A673 (cell line): ENCODE results near the gene TTC28.

Experiments
- CTCF ChIP-seq: fragments of 300-800, 200-600 bp; sonication (generic); conservative IDR thresholded peaks from 2 replicates; pipeline ENCODE4 v1.5.1; 2017; ENCODE audit warnings: low read depth, mild to moderate bottlenecking, antibody characterized with exemption, low read length, moderate library complexity, mixed read lengths
- EZH2 ChIP-seq: fragments of 200-600 bp; sonication (generic); IDR thresholded peaks from 2 replicates; pipeline ENCODE4 v1.6.1; 2017; ENCODE audit warnings: borderline replicate concordance, low read depth, mild to moderate bottlenecking, mixed read lengths, antibody characterized with exemption, low read length; ENCODE audit not compliant: poor library complexity, severe bottlenecking

GRCh38 chr22:28021116-28021997 is 658.3 kb downstream of the TTC28 start:
- TF ChIP-seq CTCF (no peak), EZH2 (no peak)
